Osteoblast (primary cell): ENCODE results near the gene GLRX5. TPM values are rescaled to one million over a fixed set of nuclear protein-coding genes. Genes with fewer than 3 reads are reported as not detected.

Source experiments
- DNase-seq: peaks from one replicate; pipeline ENCODE4 v3.0.0; 2011; ENCODE audit warnings: low spot score, mixed read lengths; ENCODE audit not compliant: insufficient read length; ENCODE audit errors: missing footprints
- H2AFZ ChIP-seq: 2 replicates; pipeline ENCODE4 v1.6.0; 2011; ENCODE audit warnings: mild to moderate bottlenecking, low read length
- H3K27ac ChIP-seq: 2 replicates; pipeline ENCODE4 v1.5.1; 2011; ENCODE audit warnings: mild to moderate bottlenecking, low read depth, low read length, moderate library complexity
- H3K27me3 ChIP-seq: 2 replicates; pipeline ENCODE4 v1.6.0; 2012; ENCODE audit warnings: mild to moderate bottlenecking, control low read depth, inconsistent platforms, low read length, moderate library complexity; ENCODE audit not compliant: insufficient read depth
- H3K36me3 ChIP-seq: 2 replicates; pipeline ENCODE4 v1.5.1; 2011; ENCODE audit warnings: mild to moderate bottlenecking, low read length, control low read depth, moderate library complexity; ENCODE audit not compliant: insufficient read depth
- H3K4me1 ChIP-seq: 2 replicates; pipeline ENCODE4 v1.5.1; 2011; ENCODE audit warnings: mild to moderate bottlenecking, low read length, control low read depth, moderate library complexity; ENCODE audit not compliant: insufficient read depth
- H3K4me2 ChIP-seq: 2 replicates; pipeline ENCODE4 v1.6.0; 2011; ENCODE audit warnings: mild to moderate bottlenecking, low read length; ENCODE audit not compliant: insufficient read depth
- H3K4me3 ChIP-seq: fragments of 200-600 bp; sonication (generic); 3 replicates; pipeline ENCODE4 v1.5.1; 2012; ENCODE audit warnings: mild to moderate bottlenecking, low read length, inconsistent platforms; ENCODE audit not compliant: insufficient read depth
- H3K79me2 ChIP-seq: 2 replicates; pipeline ENCODE4 v1.6.0; 2012; ENCODE audit warnings: mild to moderate bottlenecking, low read length, control low read depth, inconsistent platforms; ENCODE audit not compliant: insufficient read depth
- H3K9me3 ChIP-seq: 2 replicates; pipeline ENCODE4 v1.5.1; 2011; ENCODE audit warnings: low read depth, low read length, control low read depth
- H4K20me1 ChIP-seq: 2 replicates; pipeline ENCODE4 v1.6.0; 2012; ENCODE audit warnings: mild to moderate bottlenecking, low read length, control low read depth; ENCODE audit not compliant: insufficient read depth
- total RNA-seq: library from RNA; depleted of rRNA; stranded (reverse); fragments of >200 nt; gene quantifications from 2 replicates; pipeline ENCODE4 v1.2.3, GENCODE V29; 2012
- TF ChIP-seq, protein P1 (sequence below): IDR thresholded peaks from 2 replicates; pipeline ENCODE4 v1.5.1; 2011; ENCODE audit warnings: mild to moderate bottlenecking, low read depth, low read length, moderate library complexity; ENCODE audit errors: extremely low read depth

The GLRX5 gene
- total RNA-seq, 1 donor, result 19.9 TPM

GRCh38 chr14:95551435-95551834 lies 16.6 kb downstream of the GLRX5 start:
- Histone ChIP-seq H3K4me1 (peaks cover 17% of the 10 kb centered on the region), H3K27me3 (no peaks in the 10 kb centered on the region), H4K20me1 (no peaks in the 10 kb centered on the region), H3K36me3 (no peaks in the 10 kb centered on the region), H3K9me3 (no peaks in the 10 kb centered on the region), H2AFZ (no peak overlapping the region), H3K79me2 (no peaks in the 10 kb centered on the region), H3K4me2 (no peak overlapping the region), H3K27ac (no peak overlapping the region), H3K4me3 (no peak overlapping the region)
- DNase-seq, result no peak
- TF ChIP-seq, protein P1, sequence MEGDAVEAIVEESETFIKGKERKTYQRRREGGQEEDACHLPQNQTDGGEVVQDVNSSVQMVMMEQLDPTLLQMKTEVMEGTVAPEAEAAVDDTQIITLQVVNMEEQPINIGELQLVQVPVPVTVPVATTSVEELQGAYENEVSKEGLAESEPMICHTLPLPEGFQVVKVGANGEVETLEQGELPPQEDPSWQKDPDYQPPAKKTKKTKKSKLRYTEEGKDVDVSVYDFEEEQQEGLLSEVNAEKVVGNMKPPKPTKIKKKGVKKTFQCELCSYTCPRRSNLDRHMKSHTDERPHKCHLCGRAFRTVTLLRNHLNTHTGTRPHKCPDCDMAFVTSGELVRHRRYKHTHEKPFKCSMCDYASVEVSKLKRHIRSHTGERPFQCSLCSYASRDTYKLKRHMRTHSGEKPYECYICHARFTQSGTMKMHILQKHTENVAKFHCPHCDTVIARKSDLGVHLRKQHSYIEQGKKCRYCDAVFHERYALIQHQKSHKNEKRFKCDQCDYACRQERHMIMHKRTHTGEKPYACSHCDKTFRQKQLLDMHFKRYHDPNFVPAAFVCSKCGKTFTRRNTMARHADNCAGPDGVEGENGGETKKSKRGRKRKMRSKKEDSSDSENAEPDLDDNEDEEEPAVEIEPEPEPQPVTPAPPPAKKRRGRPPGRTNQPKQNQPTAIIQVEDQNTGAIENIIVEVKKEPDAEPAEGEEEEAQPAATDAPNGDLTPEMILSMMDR, result no peak

- TF ChIP-seq, protein P1, result no peak
- Histone ChIP-seq H3K9me3 (no peaks in the 10 kb centered on the region), H3K4me3 (no peak overlapping the region), H3K27ac (no peak overlapping the region), H3K4me1 (peaks cover 6% of the 10 kb centered on the region), H3K27me3 (no peaks in the 10 kb centered on the region), H3K36me3 (no peaks in the 10 kb centered on the region), H2AFZ (no peak overlapping the region), H3K79me2 (no peaks in the 10 kb centered on the region), H4K20me1 (no peaks in the 10 kb centered on the region), H3K4me2 (no peak overlapping the region)
- DNase-seq, result no peak
These were observed 18.3 kb downstream of the GLRX5 start for GRCh38 chr14:95553141-95553540.

DNA sequence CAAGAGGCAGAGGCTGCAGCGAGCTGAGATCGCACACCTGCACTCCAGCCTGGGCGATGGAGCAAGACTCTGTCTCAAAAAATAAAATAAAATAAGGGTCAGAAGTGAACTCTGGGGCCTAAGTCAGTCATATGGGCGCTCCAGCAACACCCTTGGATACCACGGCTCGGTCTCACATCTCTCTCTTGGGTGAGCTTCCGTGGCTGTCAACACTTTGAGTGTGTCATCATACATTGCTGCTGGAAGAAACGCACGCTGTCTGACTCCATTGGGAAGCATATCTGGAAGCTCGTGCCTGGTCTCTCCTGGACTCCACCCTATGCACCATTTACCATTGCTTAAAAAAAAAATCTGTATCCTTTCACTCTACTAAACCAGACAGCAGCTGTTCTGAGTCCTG lies 20.2 kb downstream of the GLRX5 start:
- Histone ChIP-seq H3K4me3 (no peak overlapping the region), H3K4me2 (no peak overlapping the region), H3K36me3 (no peaks in the 10 kb centered on the region), H4K20me1 (no peaks in the 10 kb centered on the region), H2AFZ (no peak overlapping the region), H3K9me3 (no peaks in the 10 kb centered on the region), H3K27ac (no peak overlapping the region), H3K4me1 (no peaks in the 10 kb centered on the region), H3K27me3 (no peaks in the 10 kb centered on the region), H3K79me2 (no peaks in the 10 kb centered on the region)
- TF ChIP-seq, protein P1, result no peak
- DNase-seq, result no peak

GRCh38 chr14:95557291-95557690 lies 22.4 kb downstream of the GLRX5 start:
- Histone ChIP-seq H3K36me3 (no peaks in the 10 kb centered on the region), H3K4me2 (no peak overlapping the region), H3K27ac (no peak overlapping the region), H4K20me1 (no peaks in the 10 kb centered on the region), H3K79me2 (no peaks in the 10 kb centered on the region), H3K4me1 (no peaks in the 10 kb centered on the region), H3K9me3 (no peaks in the 10 kb centered on the region), H3K4me3 (no peak overlapping the region), H2AFZ (no peak overlapping the region), H3K27me3 (no peaks in the 10 kb centered on the region)
- DNase-seq, result no peak
- TF ChIP-seq, protein P1, result no peak
